Testis (tissue), 2 donors: ENCODE measurements around the gene CLCN1.

Experiments used
- CTCF ChIP-seq, 3 experiments: fragments of 450-650 bp in 2 of 3; fragments of 200-600 bp in 1 of 3; sonication (generic) in 1 of 3; IDR thresholded peaks; one replicate each; pipeline ENCODE4 v1.5.1; 2016 to 2019; ENCODE audit warnings: antibody characterized with exemption in 3 of 3, mild to moderate bottlenecking in 2 of 3, moderate library complexity in 1 of 3
- POLR2A ChIP-seq: fragments of 450-650 bp; IDR thresholded peaks from one replicate; pipeline ENCODE4 v1.6.1; 2017; ENCODE audit warnings: antibody characterized with exemption, mild to moderate bottlenecking, moderate library complexity

- TF ChIP-seq CTCF (IDR thresholded peaks at IDR 0.05) (no peak), POLR2A (no peak)
Measured at GRCh38 chr7:143382791-143383641, 67.1 kb downstream of the CLCN1 start.
